Spleen (tissue), 7 donors: ENCODE measurements around the gene DLX4.

Source experiments
- CTCF ChIP-seq, 11 experiments: fragments of 200-600 bp in 7 of 11; fragments of 450-650 bp in 4 of 11; sonication (generic) in 4 of 11; IDR thresholded peaks in 8 of 11; conservative IDR thresholded peaks in 3 of 11; 1 replicate in 7 of 11; 2 replicates in 4 of 11; pipeline versions ENCODE4 v1.4.0 to v1.8.0; 2016 to 2021; ENCODE audit warnings: antibody characterized with exemption in 11 of 11, inconsistent platforms in 4 of 11, mild to moderate bottlenecking in 1 of 11
- POLR2A ChIP-seq, 3 donors: fragments of 450-650 bp; IDR thresholded peaks; one replicate each; pipeline ENCODE4 v1.5.1; 2017; ENCODE audit warnings: antibody characterized with exemption in 3 of 3, mild to moderate bottlenecking in 1 of 3
- donor health status: DM: no; HTN: no; CAD: no; lungs with moderate emphysema.
- donor health status: DM: no; HTN: no; CAD: no.
- donor health status: DM: no; HTN: no; CAD: no.

- TF ChIP-seq CTCF (IDR thresholded peaks at IDR 0.05 in 8 of 11, conservative IDR thresholded peaks at IDR 0.05 in 3 of 11) (no peak), POLR2A (IDR thresholded peaks at IDR 0.05) (no peak)
Measured at GRCh38 chr17:49975531-49975930, 6.5 kb downstream of the DLX4 start.
